HK-2 (cell line): ENCODE data around the gene TLE2.
"Not testable (repeated sequence)": the region's sequence is repeated elsewhere in the genome, so short reads cannot be mapped to it uniquely, and the experiment has no call there.

Experiments used
- DNase-seq: peaks from one replicate; pipeline ENCODE4 v3.0.0-alpha.2; 2018; ENCODE audit not compliant: unreplicated experiment

TLE2 gene

DNA sequence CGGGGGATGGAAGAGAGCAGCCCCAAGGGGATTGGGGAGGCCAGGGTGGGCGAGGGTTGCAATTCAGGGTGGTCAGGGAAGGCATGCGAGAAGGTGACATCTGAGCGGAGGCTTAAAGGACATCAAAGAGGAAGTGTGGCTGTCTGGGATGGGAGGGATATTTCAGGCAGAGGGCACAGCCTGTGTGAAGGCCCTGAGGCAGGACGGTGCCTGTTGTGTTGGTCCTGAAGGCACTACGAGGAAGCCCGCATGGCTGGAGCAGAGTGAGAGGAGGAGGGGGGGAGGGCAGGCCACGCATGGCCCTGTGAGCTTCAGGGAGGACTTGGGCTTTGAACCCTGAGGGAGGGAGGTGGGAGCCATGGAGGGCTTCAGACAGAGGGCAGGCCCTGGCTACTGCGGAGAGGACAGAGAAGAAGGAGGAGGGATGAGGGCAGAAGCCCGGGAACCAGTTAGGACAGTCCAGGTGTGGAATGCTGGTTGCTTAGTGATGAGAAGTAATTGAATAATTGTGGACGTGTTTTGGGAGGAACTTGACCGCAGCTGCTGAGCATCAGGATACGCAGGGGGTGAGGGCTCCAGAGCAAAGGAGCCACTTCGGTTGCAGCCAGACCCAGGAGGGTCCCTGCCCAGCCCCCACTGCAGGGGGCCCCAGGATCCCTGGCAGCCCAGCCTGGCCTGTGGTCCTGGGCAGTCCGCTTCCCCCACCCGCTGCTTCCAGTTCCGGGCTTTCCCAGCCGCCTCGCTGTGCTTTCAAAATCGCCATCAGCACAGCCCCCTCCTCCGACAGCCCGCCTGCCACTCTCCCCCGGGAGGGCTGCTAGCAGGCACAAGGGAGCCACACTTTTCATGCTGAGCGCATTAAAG is 45.5 kb downstream of the TLE2 start:
- no peak for DNase-seq

- no peak for DNase-seq
These were observed 46.1 kb downstream of the TLE2 start for GRCh38 chr19:2982983-2983350.

DNA sequence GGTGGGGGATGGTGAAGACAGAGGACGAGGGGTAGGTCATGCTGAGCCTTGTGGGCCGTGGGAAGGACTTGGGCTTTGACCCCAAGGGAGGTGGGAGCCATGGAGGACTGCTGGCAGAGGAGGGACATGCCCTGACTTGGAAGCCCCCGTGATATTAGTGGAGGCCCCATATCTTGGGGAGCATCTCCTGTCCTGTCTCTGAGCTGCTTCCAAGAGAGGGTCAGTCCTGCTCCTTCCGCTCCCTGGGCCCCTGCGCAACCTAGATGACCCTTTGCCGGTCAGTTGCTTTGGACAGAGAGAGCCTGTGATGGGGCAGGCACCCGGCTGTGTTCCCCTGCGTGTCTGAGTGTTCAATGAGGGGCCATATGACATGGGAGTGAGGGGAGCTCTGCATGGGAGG is 46.5 kb downstream of the TLE2 start:
- no peak for DNase-seq

DNA sequence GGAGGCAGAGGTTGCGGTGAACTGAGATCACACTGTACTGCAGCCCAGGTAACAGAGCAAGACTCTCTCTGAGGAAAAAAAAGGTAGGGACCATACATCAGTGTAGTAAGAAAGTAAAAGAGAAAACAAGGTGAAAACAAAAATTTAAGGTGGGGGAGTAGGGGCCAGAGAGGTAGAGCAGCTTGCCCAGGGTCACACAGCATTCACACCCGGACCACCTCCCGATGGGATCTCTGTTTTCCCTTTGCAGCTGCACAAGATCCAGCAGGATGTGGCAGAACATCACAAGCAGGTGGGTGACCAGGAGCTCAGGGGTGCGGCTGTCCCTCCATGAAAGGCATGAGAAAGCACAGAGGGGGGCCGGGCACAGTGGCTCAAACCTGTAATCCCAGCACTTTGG is 47.2 kb downstream of the TLE2 start:
- DNase-seq = no peak

DNA sequence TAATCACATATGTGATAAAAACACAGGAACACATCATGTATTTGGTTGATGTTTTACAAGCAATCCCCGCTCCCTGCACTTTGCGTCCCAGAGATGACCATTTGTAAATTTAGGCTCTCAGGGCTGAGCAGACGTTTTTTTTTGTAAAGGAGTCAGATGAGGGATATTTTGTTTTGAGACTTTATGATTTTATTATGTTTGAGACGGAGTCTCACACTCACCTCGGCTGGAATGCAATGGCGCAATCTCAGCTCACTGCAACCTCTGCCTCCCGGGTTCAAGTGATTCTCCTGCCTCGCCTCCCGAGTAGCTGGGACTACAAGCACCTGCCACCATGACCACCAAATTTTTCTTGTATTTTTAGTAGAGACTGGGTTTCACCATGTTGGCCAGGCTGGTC is 50.3 kb downstream of the TLE2 start:
- no peak for DNase-seq

- no peak for DNase-seq
These were observed 50.8 kb downstream of the TLE2 start for GRCh38 chr19:2978166-2978767.

DNA sequence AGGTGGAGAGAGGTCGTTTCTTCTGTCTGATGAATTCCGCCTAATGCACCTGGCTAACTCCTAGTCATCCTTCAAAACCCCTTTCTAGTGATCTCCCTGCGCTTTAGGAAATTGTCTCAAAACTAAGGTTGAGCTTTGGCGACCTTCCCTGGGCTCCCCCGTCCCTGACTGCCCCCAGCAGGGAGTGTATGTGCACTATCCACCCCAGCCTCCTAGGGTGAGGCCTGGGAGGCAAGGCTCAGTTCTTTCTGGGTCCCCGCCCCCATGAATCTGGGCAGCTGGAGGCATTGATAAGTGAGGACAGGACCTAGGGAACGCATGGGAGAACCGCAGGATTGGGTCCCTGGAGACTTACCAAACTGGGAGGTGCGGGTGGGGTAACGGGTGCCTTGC is 51.3 kb downstream of the TLE2 start:
- DNase-seq = no peak

DNA sequence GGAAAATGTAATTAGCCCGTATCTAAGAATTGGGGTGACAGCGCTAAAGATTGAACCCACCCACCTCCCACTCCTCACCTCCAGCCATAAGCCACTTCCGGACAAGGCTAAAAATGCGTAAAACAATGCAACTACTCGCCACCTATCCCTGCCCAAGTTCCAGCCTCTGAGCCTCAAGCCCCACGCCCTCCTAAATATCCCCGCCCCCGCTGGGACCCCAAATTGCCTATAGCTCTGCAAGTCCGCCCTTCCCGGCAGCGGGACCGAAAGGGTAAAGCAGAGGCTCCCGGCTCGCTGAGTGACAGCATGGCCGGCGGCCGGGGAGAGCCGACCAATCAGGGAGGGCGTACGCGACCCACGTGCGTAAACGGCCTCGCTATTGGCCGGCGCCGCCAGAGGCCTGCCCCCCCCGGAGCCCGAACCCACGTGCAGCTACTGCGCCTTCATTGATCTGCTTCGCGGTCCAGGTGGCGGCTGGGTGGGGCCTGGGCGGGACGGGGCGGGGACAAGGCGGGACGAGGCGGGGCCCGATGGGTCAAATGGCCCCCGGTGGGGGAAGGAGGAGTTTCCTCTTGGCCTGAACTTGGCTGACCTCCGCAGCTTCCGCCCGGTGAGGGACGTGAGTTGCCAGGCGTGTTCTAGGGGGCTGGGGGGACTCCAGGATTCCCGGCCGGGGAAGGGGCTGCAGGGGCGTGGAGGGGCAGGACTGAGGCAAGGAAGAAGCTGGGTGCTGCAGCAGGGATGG is 51.9 kb downstream of the TLE2 start, which contains the start of gene TLE6:
Gene TLE6, plus strand, starts transcription at position 564 of the 745 bp plus-strand sequence. CDS start 670 bp downstream, outside the sequence.
- DNase-seq = peak; percentile 97

DNA sequence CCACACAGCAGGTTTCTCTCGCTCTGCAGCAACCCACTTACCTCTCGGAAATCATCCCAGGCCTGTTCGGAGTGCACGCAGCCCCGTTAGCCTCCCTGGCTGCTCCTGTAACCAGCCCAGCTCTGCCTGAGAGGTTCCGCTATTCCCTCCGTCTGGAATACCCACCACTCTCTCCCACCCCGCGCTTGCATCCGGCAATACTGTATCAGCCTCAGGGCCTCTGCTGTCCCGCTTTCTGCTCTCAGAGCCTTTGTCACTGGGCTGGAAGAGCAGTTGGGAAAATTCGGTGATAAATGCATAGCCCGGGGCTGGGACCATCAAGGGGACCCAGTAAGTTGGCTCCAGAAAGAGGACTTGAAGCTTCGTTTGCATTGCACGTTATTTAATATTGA is 52.5 kb downstream of the TLE2 start:
- DNase-seq = no peak

- no peak for DNase-seq
These were observed 54.6 kb downstream of the TLE2 start for GRCh38 chr19:2974342-2975041.

DNA sequence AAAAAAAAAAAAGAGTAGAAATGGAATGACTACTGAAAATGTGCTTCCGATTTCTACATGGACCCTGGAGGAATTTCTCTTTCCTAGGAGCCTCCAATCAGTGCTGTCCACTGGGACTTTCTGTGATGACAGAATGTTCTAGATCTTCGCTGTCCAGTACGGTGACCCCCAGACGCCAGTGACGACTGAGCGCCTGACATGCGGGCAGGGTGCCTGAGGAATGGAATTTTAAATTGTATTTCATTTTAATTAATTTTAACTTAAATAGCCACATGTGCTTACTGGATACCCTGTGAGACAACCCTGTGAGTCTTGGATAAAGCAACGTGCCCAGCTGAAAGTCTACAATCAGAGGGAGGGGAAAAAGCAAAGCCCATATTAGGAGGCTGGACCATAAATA is 55.9 kb downstream of the TLE2 start:
- no peak for DNase-seq

GRCh38 chr19:2970201-2970835 is 58.8 kb downstream of the TLE2 start:
- peak; percentile 28 for DNase-seq

- no peak for DNase-seq
These were observed 60.0 kb downstream of the TLE2 start for GRCh38 chr19:2969104-2969504.

DNA sequence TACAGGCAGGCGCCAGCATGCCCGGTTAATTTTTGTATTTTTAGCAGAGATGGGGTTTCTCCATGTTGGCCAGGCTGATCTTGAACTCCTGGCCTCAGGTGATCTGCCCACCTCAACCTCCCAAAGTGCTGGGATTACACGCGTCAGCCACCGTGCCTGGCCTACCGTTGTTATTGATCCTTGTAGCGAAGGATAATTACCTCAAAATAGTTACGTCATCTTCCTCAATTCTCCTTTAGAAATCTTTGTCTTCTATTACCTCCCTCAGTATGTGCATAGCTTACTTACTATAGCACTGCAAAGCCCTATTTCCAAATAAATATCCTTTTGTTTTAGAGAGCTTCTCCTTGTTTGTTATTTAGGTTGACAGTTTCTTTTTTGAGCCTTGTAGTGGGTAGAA is 61.1 kb downstream of the TLE2 start:
- DNase-seq = no peak

DNA sequence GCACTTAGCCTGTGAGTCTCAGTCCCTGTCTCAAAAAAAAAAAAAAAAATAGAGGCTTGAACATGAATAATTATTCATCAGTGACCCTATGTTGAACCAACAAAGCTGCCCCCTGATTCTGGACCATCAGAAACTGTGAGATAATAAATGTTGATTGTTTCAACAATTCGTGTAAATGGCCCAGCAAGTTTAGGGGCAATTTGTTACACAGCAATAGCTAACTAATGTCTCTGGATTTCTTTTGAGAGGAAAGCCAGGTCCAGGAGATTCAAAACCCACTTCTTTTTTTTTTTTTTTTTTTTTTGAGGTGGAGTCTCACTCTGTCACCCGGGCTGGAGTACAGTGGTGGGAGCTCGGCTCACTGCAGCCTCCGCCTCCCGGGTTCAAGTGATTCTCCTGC is 64.2 kb downstream of the TLE2 start:
- no peak for DNase-seq

DNA sequence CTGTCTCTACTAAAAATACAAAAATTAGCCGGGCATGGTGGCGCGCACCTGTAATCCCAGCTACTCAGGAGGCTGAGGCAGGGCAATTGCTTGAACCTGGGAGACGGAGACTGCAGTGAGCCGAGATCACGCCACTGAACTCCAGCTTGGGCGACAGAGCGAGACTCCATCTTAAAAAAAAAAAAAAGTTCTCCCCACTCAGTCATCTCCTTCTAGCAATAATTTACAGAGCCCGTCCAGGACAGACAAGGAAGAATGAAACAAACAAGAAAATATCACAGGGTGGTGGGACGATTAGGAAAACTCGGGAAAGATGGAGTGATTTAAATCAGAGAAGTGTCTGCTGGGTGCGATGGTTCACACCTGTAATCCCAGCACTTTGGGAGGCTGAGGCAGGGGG is 65.4 kb downstream of the TLE2 start:
- DNase-seq = not testable (repeated sequence)

DNA sequence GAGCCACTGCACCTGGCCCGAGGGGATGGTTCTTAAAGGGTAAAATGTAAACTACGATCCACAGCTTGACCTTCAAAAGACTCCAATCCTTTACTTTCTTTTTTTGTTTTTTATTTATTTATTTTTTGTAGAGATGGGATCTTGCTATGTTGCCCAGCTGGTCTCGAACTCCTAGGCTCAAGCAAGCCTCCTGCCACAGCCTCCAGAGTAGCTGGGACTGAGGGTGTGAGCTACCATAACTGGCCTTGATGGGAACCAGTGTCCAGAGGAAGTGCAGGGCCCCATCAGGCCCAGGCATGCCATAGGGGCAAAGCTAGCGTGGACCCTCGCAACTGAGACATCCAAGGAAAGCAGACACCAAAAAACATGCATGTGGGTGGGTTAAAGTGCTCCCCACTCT is 66.0 kb downstream of the TLE2 start:
- DNase-seq = no peak

GRCh38 chr19:2962018-2962670 is 66.9 kb downstream of the TLE2 start:
- peak; percentile 41 for DNase-seq

DNA sequence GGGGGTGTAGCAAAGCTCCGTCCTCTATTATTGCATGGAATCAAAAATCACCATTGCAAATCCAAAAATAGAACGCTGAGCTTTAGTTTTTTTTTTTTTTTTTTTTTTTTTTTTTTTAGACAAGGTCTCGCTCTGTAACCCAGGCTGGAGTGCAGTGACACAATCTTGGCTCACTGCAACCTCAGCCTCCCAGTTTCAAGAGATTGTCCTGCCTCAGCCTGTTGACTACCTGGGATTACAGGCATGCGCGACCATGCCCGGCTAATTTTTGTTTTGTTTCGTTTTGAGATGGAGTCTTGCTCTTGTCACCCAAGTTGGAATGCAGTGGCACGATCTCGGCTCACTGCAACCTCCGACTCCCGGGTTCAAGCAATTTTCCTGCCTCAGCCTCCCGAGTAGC is 69.0 kb downstream of the TLE2 start:
- DNase-seq = no peak

GRCh38 chr19:2957160-2957559 is 71.9 kb downstream of the TLE2 start:
- DNase-seq = no peak

GRCh38 chr19:2952953-2953481 is 76.1 kb downstream of the TLE2 start:
- no peak for DNase-seq
